GM12878 (cell line): ENCODE data around the gene IL10RA. TPM values are rescaled to one million over a fixed set of nuclear protein-coding genes. Genes with fewer than 3 reads are reported as not detected.

ENCODE experiments used
- ATAC-seq: fragments of 200-7000 bp; cut with Tn5 transposase; 3 replicates; pipeline ENCODE4 v1.9.1; 2020; ENCODE audit warnings: mild to moderate bottlenecking, moderate library complexity
- BruUV-seq: library from RNA; stranded (reverse); fragments of 400-500 nt; replicated peaks from 2 replicates; lab custom pipeline; 2021; lab: Mats Ljungman, UMichigan
- CTCF ChIA-PET: fragments of 300-600 bp; sonication (Branson Sonifier 250); formaldehyde crosslinking; extraction: SDS; loops from one replicate; lab custom pipeline; 2021; ENCODE audit warnings: inconsistent platforms; lab: Yijun Ruan, JAX
- POLR2A ChIA-PET: fragments of 350-600 bp; formaldehyde crosslinking; extraction: SDS; loops from one replicate; lab custom pipeline; 2021; ENCODE audit warnings: inconsistent platforms; lab: Charles Lee
- RAD21 ChIA-PET: fragments of 300-600 bp; sonication (Branson Sonifier 250); formaldehyde crosslinking; loops from one replicate; lab custom pipeline; 2023; ENCODE audit warnings: antibody characterized with exemption; ENCODE audit not compliant: unreplicated experiment; lab: Charles Lee
- SMC1A ChIA-PET: fragments of 300-600 bp; sonication (Branson Sonifier 250); formaldehyde crosslinking; loops from one replicate; lab custom pipeline; 2023; ENCODE audit not compliant: unreplicated experiment, uncharacterized antibody; lab: Charles Lee
- DNase-seq: peaks from one replicate; pipeline ENCODE4 v3.0.0-alpha.2; 2011; ENCODE audit warnings: low read depth, low spot score
- FAIRE-seq: peaks from 3 replicates; lab custom pipeline; 2011; peaks lifted over from hg19 to GRCh38; lab: Jason Lieb, UNC
- H2AFZ ChIP-seq: 2 replicates; pipeline ENCODE4 v1.6.0; 2011; ENCODE audit warnings: low read depth, low read length, control low read depth; ENCODE audit not compliant: control insufficient read depth
- H3K27ac ChIP-seq: 2 replicates; pipeline ENCODE4 v1.5.1; 2011; ENCODE audit warnings: control low read depth; ENCODE audit not compliant: control insufficient read depth, insufficient read depth
- H3K27me3 ChIP-seq, 2 experiments: replicated peaks in 1 of 2; 2 replicates each; pipeline versions ENCODE4 v1.6.0 to v1.6.1; 2011; ENCODE audit warnings: low read length in 1 of 2; ENCODE audit not compliant: control insufficient read depth in 2 of 2, insufficient read depth in 2 of 2
- H3K36me3 ChIP-seq, 2 experiments: 2 replicates each; pipeline ENCODE4 v1.5.1; 2011; ENCODE audit warnings: low read length in 1 of 2; ENCODE audit not compliant: control insufficient read depth in 2 of 2, insufficient read depth in 2 of 2
- H3K4me1 ChIP-seq: 2 replicates; pipeline ENCODE4 v1.6.1; 2011; ENCODE audit warnings: mild to moderate bottlenecking, low read length, moderate library complexity, mixed read lengths; ENCODE audit not compliant: control insufficient read depth, insufficient read depth
- H3K4me2 ChIP-seq: 2 replicates; pipeline ENCODE4 v1.6.0; 2011; ENCODE audit warnings: control low read depth; ENCODE audit not compliant: control insufficient read depth, insufficient read depth
- H3K4me3 ChIP-seq: fragments of 200-600 bp; sonication (generic); 2 replicates; pipeline ENCODE4 v1.5.1; 2016
- H3K79me2 ChIP-seq: 2 replicates; pipeline ENCODE4 v1.6.0; 2011; ENCODE audit warnings: low read length; ENCODE audit not compliant: control insufficient read depth, insufficient read depth
- H3K9ac ChIP-seq: 2 replicates; pipeline ENCODE4 v1.8.0; 2011; ENCODE audit warnings: low read length, control low read depth, mixed read lengths; ENCODE audit not compliant: control insufficient read depth, insufficient read depth
- H3K9me3 ChIP-seq: replicated peaks from 3 replicates; pipeline ENCODE4 v1.5.1; 2011; ENCODE audit warnings: mild to moderate bottlenecking, low read length; ENCODE audit not compliant: control insufficient read depth, insufficient read depth
- H4K20me1 ChIP-seq: 2 replicates; pipeline ENCODE4 v1.6.0; 2011; ENCODE audit not compliant: control insufficient read depth, insufficient read depth
- BACH1 ChIP-seq: fragments of 450-650 bp; IDR thresholded peaks from 2 replicates; pipeline ENCODE4 v1.6.1; 2017; ENCODE audit warnings: mild to moderate bottlenecking, borderline replicate concordance
- BRCA1 ChIP-seq: IDR thresholded peaks from 2 replicates; pipeline ENCODE4 v1.6.1; 2011; ENCODE audit warnings: low read depth, low read length, improper control_type of control experiment
- EGR1 ChIP-seq, 2 experiments: IDR thresholded peaks; 1 replicate in 1 of 2; 2 replicates in 1 of 2; pipeline ENCODE4 v1.6.1; 2011 to 2012; ENCODE audit warnings: low read depth in 2 of 2, low read length in 2 of 2, borderline replicate concordance in 1 of 2, mild to moderate bottlenecking in 1 of 2, moderate library complexity in 1 of 2
- FOS ChIP-seq: IDR thresholded peaks from 3 replicates; pipeline ENCODE4 v1.6.1; 2011; ENCODE audit warnings: borderline replicate concordance; ENCODE audit not compliant: insufficient read length; ENCODE audit errors: extremely low read depth
- IRF3 ChIP-seq: fragments of 450-650 bp; IDR thresholded peaks from 2 replicates; pipeline ENCODE4 v1.6.1; 2014; ENCODE audit warnings: mild to moderate bottlenecking
- IRF4 ChIP-seq: IDR thresholded peaks from 2 replicates; pipeline ENCODE4 v1.6.1; 2011; ENCODE audit warnings: low read depth, low read length
- JUND ChIP-seq: IDR thresholded peaks from 2 replicates; pipeline ENCODE4 v1.6.1; 2012; ENCODE audit warnings: low read depth, mild to moderate bottlenecking, low read length, improper control_type of control experiment, moderate library complexity
- MYB ChIP-seq: fragments of 150-350 bp; IDR thresholded peaks from 2 replicates; pipeline ENCODE4 v1.6.1; 2014; ENCODE audit warnings: mild to moderate bottlenecking, low read depth, low read length, borderline replicate concordance
- NBN ChIP-seq: fragments of 450-650 bp; IDR thresholded peaks from 2 replicates; pipeline ENCODE4 v1.6.1; 2016
- NFXL1 ChIP-seq: fragments of 450-650 bp; IDR thresholded peaks from 2 replicates; pipeline ENCODE4 v1.6.1; 2017; ENCODE audit warnings: antibody characterized with exemption, mild to moderate bottlenecking, borderline replicate concordance
- NKRF ChIP-seq: fragments of 450-650 bp; conservative IDR thresholded peaks from 2 replicates; pipeline ENCODE4 v1.6.1; 2017; ENCODE audit warnings: mild to moderate bottlenecking, moderate library complexity
- RB1 ChIP-seq: fragments of 450-650 bp; formaldehyde crosslinking; IDR thresholded peaks from 2 replicates; pipeline ENCODE4 v1.6.1; 2017; ENCODE audit warnings: mild to moderate bottlenecking, borderline replicate concordance
- RCOR1 ChIP-seq: conservative IDR thresholded peaks from 2 replicates; pipeline ENCODE4 v1.6.1; 2012; ENCODE audit warnings: low read depth, low read length, improper control_type of control experiment
- SPI1 ChIP-seq: IDR thresholded peaks from 2 replicates; pipeline ENCODE4 v1.6.1; 2011; ENCODE audit warnings: low read depth, mild to moderate bottlenecking, low read length, moderate library complexity, borderline replicate concordance; ENCODE audit not compliant: insufficient read depth
- STAT1 ChIP-seq: fragments of 450-650 bp; conservative IDR thresholded peaks from 2 replicates; pipeline ENCODE4 v1.6.1; 2014; ENCODE audit warnings: antibody characterized with exemption, mild to moderate bottlenecking
- ZNF207 ChIP-seq: fragments of 450-650 bp; IDR thresholded peaks from 2 replicates; pipeline ENCODE4 v1.6.1; 2014; ENCODE audit warnings: antibody characterized with exemption, mild to moderate bottlenecking, borderline replicate concordance
- ZNF24 ChIP-seq: fragments of 450-650 bp; IDR thresholded peaks from 2 replicates; pipeline ENCODE4 v1.6.1; 2017; ENCODE audit warnings: antibody characterized with exemption, mild to moderate bottlenecking
- WGBS: methylation state at CpG from one replicate; pipeline ENCODE4 v1.1.6; 2016; ENCODE audit warnings: low lambda C conversion rate; ENCODE audit not compliant: insufficient replicate concordance, insufficient coverage; ENCODE audit errors: missing lambda C conversion rate; 5-methylcytosine and 5-hydroxymethylcytosine counted together
- in situ Hi-C: fragments of 300-500 bp; cut with MboI; formaldehyde crosslinking; loops from 9 replicates; pipeline ENCODE4 v1.14.3; 2018; ENCODE audit warnings: mixed read lengths
- intact Hi-C: fragments of 100-400 bp; cut with micrococcal nuclease; formaldehyde crosslinking; loops from one replicate; pipeline ENCODE4 v1.14.2; 2022; ENCODE audit not compliant: unreplicated experiment
- polyA plus RNA-seq, 11 experiments: library from polyadenylated mRNA; depleted of rRNA in 4 of 11; unstranded in 6 of 11; stranded (reverse) in 5 of 11; fragments of >200 nt; fragmentation: Nextera tagmentation in 4 of 11; fragmentation: Illumina TruSeq in 1 of 11; extraction: Ambion mirVana in 4 of 11; extraction: Trizol in 1 of 11; gene quantifications; 1 replicate in 1 of 11; 2 replicates in 10 of 11; pipeline versions ENCODE4 v1.2.1 to v1.2.3, GENCODE V29; 2011 to 2016; ENCODE audit warnings: inconsistent platforms in 2 of 11, missing spikeins in 2 of 11, low read depth in 1 of 11
- total RNA-seq, 4 experiments: library from RNA; depleted of rRNA in 3 of 4; stranded (reverse); fragments of >200 nt in 3 of 4; fragmentation: Illumina TruSeq in 1 of 4; extraction: Trizol in 1 of 4; gene quantifications; 2 replicates each; pipeline versions ENCODE4 v1.2.1 to v1.2.3, GENCODE V29; 2013 to 2021
- TF ChIP-seq, protein P1 (sequence below): fragments of 450-650 bp; IDR thresholded peaks from 2 replicates; pipeline ENCODE4 v1.6.1; 2016; ENCODE audit warnings: mild to moderate bottlenecking

IL10RA gene
- total and polyA plus RNA-seq, 10 of the 15 experiments (the other 5 are each of a cell fraction or from before 2014, with no cell fraction given): 0.77 to 45.9 (median 9.6) TPM

DNA sequence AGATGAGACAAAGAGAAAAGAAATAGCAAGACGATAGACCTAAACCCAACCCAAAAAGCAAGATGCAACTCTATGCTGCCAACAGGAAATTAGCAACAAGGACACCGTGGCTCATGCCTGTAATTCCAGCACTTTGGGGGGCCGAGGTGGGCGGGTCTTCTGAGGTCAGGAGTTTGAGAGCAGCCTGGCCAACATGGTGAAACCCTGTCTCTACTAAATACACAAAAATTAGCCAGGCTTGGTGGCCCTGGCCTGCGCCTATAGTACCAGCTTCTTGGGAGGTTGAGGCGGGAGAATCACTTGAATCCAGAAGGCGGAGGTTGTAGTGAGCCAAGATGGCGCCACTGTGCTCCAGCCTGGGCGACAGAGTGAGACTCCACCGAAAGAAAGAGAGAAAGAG is 24.3 kb upstream of the IL10RA start (continued):
- no peak for TF ChIP-seq IRF3
- no peak for TF ChIP-seq IRF4
- TF ChIP-seq FOS: no peak
- no peak for TF ChIP-seq JUND
- no peak for TF ChIP-seq NFXL1
- no peak for TF ChIP-seq BRCA1
- TF ChIP-seq NBN: no peak
- no peak for TF ChIP-seq EGR1 (IDR thresholded peaks at IDR 0.05; ENCODE audit: borderline replicate concordance in 1 of 2, low read depth in 2 of 2, low read length in 2 of 2)
- TF ChIP-seq ZNF207: no peak
- TF ChIP-seq RCOR1: no peak

- POLR2A ChIA-PET: interaction anchor here (0.7 kb wide), 1 partner anchor 289 kb away, joined by 3 read pairs; the partner anchor contains the start of gene MPZL3
- no peak for FAIRE-seq
- no peak for TF ChIP-seq RB1
- TF ChIP-seq BACH1: no peak
- TF ChIP-seq, protein P1, sequence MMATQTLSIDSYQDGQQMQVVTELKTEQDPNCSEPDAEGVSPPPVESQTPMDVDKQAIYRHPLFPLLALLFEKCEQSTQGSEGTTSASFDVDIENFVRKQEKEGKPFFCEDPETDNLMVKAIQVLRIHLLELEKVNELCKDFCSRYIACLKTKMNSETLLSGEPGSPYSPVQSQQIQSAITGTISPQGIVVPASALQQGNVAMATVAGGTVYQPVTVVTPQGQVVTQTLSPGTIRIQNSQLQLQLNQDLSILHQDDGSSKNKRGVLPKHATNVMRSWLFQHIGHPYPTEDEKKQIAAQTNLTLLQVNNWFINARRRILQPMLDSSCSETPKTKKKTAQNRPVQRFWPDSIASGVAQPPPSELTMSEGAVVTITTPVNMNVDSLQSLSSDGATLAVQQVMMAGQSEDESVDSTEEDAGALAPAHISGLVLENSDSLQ: no peak
- no peak for TF ChIP-seq ZNF24
- no peak for TF ChIP-seq MYB
- no peak for TF ChIP-seq SPI1
- TF ChIP-seq NKRF: no peak
- no peak for TF ChIP-seq STAT1
These were observed 23.4 kb upstream of the IL10RA start for GRCh38 chr11:117962826-117963225.

More at GRCh38 chr11:117962826-117963225, 23.4 kb upstream of the IL10RA start:
- Histone ChIP-seq H3K36me3 (no peaks in the 10 kb centered on the region), H3K9me3 (peaks cover 8% of the 10 kb centered on the region), H4K20me1 (no peaks in the 10 kb centered on the region), H2AFZ (no peak overlapping the region), H3K9ac (no peak overlapping the region), H3K79me2 (no peaks in the 10 kb centered on the region), H3K4me2 (no peak overlapping the region), H3K4me1 (peaks cover 13% of the 10 kb centered on the region), H3K27me3 (no peaks in the 10 kb centered on the region), H3K27ac (no peak overlapping the region), H3K4me3 (no peak overlapping the region)
- ATAC-seq: no peak
- BruUV-seq: no TSS peak
- no peak for DNase-seq
- CTCF ChIA-PET: interaction anchor here (3.4 kb wide), 1 partner anchor 16 kb away, joined by 23 read pairs; no protein-coding TSS in a partner anchor
- intact Hi-C loops (no loop called here), in situ Hi-C loops (no loop called here)
- 86% methylated on average over 3 of the region's 3 CpGs for WGBS
- SMC1A ChIA-PET: interaction anchor here (0.6 to 5.6 kb wide), 4 partner anchors 11 to 140 kb away, joined by 3 to 37 read pairs (median 18); no protein-coding TSS in a partner anchor
- RAD21 ChIA-PET: interaction anchor here (1.0 to 3.0 kb wide), 2 partner anchors 17 to 25 kb away, joined by 4 to 15 read pairs; no protein-coding TSS in a partner anchor
